ENCODE data around the gene ZNF76.
A peak's percentile ranks its signal among the peaks of the same experiment; 100 is the strongest.

ZNF76 gene

GRCh38 chr6:35332074-35332887 is 72.7 kb downstream of the ZNF76 start:
- peak; percentile 60 for DNase-seq

DNA sequence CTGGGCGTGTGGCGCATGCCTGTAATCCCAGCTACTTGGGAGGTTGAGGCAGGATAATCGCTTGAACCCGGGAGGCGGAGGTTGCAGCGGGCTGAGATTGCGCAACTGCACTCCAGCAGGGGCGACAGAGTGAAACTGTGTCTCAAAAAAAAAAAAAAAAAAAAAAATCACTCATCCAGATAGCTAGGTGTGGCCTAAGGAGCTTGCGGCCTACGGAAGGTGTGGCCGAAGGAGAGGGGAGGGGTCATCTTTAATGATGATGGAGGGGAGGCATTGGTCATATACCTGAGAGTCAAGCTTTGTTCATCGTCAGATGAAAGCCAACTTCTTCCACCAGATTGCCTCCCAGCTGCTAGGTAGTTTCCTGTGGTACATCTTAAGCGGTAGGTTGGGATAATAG is 82.0 kb downstream of the ZNF76 start:
- DNase-seq, result no peak

GRCh38 chr6:35342258-35343091 is 82.9 kb downstream of the ZNF76 start, which contains the start of gene PPARD:
PPARD (plus strand) TSS chr6:35342558; CDS start chr6:35411088, 68,530 bp downstream.
- peak; percentile 89 for DNase-seq

- no peak for DNase-seq
These were observed 83.7 kb downstream of the ZNF76 start for GRCh38 chr6:35343092-35343834.

DNA sequence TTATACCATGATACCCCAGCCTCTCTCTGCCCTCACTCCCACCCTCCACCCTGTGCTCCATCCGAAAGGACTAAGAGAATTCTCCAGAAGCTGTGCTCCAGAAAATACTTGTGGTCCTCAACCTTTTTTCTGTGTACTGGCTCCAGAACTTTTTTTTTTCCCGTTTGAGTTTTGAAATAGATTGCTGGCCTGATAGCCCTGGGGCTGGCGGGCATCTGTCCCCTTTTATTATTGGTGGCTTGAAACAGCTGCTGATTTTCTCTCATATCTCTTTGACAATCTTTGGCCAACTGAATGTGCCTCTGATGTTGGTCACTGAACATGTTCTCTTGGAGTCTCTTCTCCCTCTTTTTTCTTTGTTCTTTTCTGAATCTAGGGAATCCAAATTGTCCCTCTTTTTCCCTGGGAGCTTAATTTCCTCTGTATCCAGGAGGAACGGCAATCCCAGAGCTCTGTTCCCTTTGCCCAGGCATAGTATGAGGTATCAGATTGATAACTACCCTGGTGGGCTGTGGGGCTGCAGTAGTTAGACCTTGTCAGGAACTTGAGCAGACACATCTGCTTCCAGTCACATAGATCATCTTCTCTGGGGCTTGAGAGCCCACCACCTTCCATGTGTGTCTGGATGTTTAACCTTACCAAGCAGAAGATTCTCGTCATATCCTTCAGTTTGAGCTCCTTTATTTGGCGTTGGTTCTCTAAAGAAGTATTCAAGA is 84.5 kb downstream of the ZNF76 start:
- no peak for DNase-seq
